NCI-H1092 (cell line): ENCODE data around the gene GNAT3.

Source experiments
- DNase-seq: peaks from one replicate; lab custom pipeline; 2025; lab: John Stamatoyannopoulos, UW

GNAT3 gene

DNA sequence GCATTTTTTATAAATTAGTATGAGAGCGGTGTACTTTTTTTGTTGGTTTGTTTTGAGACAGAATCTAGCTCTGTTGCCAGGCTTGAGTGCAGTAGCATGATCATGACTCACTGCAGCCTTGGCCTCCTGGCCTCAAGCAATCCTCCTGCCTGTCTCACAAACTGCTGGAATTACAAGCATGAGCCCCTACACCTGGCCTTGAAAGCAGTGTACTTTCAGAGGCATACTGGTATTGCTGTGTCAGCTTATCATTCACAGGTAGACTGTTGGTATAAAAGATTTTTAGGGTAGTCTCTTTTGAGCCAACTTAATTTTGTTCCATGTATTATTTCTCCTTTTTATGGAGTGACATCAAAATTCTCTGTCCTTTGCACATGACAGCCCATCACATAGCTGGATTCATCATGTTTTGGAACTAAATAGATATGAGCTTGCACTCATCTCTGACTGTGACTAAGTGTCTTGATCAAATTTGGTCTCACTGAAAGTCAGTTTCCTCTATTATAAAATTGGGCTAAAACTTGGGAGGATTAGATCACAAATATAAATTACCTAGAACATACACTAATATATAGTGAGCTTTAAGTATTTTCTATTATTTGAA lies 12.4 kb downstream of the GNAT3 start:
- no peak for DNase-seq

DNA sequence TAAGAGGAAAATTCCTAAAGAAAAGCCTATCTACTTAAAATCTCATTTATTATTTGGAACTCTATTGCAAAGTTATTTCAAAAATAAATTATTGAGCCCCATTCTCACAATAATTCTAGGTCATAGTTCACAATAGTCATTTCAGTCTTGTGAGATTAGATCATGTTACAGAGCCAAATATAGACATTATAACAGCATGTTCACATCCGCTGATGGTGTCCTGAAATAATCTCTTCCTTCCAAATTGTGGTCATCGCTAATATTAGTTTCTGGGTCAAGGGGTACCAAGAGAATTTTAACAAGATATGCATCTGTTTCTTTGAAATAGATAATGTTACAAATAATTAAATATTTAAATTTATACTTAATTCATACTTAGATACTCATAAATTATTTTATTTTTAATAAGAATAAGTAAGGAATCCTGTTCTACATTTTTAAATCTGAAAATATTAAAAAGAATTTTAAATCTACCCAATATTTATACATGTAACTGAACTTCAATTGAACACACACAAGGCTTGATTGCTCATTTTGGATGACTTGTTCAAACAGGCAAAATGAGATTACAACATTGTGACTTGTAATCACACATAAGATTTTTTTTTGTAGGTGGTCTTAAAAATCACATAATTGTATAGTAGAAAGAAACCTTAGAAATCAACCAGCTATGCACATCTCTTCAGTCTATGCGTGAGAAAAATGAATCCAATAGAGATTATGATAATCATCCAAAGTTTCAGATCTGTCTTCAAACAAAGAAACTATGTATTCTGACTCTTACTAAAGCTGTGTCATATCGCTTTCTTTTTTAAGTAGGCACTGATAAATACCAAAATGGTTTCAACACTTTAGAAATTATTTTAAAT lies 13.1 kb downstream of the GNAT3 start:
- no peak for DNase-seq

DNA sequence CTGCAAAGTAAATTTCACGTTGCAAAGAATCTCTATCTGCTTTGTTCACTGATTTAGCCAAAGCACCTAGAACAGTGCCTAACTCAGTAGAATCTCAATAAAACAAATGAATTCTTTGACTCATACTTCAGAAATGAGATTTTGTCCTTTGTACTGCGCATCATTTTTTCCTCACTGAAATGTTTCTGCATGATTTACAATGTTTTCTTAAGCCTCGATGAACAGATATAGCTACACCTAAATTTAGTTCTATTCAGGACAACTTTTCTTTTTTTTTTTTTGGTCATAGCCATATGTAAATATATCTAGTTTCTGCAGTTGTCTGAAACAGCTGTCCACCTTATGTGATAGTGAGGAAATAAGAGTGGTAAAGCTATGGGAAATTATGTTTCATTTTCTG lies 15.3 kb downstream of the GNAT3 start:
- DNase-seq: no peak

DNA sequence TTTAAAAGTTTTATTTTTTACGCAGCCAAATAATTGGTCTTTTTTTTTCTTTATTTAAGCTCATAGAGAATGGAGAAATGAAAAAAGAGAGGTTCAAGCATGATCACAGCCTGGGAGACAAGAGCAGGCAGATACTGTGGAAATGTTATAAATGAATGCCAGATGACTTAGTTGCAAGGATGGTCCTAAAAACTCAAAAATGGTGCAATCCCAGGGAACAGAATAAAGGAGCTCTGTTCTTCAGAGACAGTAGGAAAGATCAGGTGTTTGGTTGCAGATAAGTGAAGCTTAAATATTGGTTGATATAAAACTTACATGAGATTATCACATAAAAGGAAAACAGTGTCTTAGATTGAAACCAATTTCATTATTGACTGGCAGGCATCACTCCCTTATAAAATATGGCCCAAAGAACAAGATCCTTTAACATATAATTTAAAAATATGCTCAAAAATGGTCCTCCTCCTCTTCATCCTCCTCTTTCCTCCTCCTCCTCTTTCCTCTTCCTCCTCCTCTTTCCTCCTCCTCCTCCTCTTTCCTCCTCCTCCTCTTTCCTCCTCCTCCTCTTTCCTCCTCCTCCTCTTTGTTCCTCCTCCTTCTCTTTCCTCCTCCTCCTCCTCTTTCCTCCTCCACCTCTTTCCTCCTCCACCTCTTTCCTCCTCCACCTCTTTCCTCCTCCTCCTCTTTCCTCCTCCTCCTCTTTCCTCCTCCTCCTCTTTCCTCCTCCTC lies 18.6 kb downstream of the GNAT3 start:
- DNase-seq: no peak

DNA sequence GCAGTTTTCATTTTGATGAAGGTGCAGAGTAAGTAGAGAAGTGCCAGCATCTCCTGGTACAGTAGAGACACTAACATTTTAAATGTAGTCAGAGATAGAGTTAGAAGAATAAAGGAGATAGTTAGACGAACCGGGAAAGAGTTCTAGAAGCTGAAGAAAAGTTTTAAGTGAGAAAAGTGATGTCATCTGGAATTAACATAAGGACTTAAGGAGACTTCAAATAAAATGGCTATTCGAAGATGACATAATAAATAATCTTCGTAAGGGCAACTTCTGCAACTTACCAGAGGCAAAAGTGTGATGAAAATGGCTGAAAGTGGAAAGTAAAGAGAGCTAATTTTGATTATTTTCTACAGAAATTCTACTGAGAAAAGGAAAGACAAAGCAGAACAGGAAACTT lies 20.4 kb downstream of the GNAT3 start:
- DNase-seq: no peak

DNA sequence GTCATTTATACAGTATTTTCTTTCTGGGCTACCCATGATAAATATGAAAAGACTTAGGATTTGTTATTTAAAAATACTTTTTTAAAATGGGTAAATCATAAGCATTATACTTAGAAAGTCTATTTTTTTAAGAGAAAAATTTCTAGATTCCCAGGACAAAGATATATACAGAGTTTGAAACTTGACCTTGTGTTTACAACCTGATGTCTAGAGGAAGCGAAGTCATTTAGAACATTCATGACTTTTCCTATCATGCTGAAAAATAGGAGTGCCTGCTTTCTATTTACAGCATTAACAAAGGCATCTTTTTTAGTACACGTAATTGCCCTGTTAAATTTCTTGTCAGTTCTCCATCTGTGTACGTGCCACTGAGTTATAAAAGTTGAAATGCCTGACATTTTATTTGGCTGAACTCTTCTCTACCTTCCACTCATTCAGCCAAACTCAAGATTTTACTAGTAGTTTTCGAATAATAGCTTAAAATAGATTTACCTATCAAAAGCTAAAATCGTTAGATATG lies 23.0 kb downstream of the GNAT3 start:
- DNase-seq: no peak

DNA sequence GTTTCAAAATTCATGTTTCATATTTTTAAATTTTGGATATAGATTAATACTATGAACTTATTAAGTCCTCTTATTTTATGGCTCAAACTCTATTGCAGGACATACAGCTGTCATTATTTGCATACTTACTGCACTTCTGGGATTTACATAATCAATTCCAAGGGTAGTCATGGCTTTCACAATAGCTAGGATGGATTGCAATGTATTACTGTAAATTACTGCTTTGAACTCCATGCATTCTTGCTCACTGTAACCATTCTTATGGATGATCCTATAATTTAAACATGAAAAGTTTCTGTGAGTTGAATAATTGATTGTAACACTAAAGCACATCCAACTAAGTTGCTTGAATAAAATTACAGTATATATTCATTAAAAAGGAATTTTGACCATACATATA lies 23.5 kb downstream of the GNAT3 start:
- no peak for DNase-seq

DNA sequence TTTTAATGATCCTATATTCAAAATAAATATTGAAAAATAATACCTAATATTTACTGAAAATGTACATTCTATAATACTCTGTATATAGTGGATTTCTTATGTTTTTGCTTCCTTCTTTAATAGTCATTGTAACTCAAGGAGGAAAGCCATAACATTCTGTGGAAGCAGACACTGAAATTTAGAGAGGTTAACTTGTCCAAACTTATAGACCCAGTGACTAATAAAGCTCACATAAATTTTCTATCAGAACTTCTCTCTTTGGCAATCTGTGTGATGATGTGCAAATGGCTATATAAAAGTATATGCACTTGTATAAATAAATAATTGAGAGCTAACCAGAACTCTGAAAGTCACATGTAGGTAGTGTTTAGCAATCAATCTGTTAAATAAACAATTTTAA lies 26.1 kb downstream of the GNAT3 start:
- no peak for DNase-seq

DNA sequence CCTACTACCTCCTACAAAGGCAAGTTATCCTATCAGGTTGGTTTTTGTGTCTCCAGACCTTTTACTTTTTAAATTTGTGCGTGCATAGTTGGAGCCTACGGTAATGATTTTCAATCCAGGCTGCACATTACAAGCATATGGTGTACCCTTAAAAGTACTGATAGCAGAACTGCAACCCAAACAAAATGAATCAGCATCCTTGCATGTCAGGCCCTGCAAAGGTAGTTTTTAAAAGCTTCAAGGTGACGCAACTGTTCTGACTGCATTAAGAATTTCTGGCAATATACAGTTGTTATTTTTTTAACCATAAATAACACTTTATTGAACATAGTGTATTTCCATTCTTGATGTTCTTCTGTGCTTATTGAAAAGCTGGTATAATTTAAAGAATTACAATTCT lies 28.9 kb downstream of the GNAT3 start:
- DNase-seq: no peak

DNA sequence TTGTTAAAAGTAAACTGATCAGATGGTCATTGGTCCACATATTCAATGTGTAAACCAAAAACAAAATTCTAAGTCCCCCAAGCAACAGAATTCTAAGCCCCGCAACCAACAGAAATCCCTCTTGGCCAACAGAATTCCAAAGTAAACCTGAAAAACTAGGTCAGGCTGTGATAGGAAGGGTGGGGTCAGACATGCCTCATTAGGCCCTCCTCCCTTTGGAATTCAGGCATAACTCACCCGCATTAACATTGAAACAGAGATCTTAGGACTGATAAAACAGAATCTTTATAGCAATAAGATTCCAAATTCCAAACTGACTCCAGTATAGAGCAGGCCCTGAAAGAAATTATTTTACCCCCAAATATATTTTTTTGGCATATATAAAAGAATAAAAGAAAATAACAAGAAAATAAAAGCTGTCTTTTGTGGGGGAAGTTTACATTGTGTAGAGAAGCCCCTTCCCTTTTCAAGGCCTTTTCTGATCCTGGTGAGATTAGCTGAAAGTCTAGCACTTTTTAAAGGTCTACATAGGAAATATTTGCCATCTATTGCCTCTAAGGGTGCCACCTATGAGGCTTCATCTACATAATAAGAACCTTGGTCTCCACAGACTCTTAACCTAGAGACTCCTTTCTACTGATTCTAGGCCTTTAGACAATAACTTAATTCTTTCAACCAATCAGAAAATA lies 30.5 kb downstream of the GNAT3 start:
- no peak for DNase-seq

DNA sequence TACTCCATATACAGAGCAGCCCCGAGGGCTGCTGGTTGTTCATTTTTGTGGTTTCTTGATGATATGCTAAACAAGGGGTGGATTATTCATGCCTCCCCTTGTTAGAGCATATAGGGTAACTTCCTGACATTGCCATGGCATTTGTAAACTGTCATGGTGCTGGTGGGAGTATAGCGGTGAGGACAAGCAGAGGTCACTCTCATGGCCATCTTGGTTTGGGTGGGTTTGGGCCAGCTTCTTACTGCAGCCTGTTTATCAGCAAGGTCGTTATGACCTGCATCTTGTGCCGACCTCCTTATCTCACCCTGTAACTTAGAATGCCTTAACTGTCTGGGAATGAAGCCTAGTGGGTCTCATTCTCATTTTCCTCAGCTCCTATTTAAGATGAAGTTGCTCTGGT lies 31.3 kb downstream of the GNAT3 start:
- DNase-seq: no peak

DNA sequence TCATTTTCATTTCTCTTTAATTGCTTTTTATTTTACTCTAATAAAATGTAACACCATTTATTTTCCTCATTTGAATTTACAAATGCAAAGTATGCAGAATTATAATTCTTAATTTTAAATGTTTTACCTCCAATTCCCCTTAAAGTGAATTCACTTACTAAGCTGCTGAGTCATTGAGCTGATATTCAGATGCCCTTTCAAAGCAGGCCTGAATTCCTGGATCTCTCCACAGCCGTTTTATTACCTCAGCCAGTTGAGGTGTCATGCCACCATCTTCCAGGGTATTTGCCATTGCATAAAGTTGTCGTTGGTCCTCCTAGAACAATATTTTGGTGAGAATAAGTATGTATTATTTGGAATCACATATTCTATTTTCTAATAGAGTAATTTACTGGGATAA lies 33.2 kb downstream of the GNAT3 start:
- no peak for DNase-seq

DNA sequence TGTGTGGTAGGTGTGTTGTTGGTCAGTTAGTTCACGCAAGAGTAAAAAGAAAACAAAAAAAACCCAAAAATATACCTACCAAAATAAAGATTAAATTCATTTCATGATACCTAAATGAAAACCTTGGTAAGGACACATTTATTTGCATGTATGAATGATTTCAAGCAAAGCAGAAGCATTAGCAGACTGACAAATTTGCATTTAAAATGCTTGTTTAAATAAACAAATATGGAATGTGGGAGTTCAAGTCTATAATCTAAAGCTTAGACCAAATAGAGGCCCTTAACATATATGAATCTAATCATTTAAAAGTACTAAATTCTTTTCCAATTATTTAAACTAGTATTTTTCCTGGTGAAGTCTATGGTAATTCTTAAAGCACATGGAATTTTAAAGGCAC lies 35.8 kb downstream of the GNAT3 start:
- no peak for DNase-seq

DNA sequence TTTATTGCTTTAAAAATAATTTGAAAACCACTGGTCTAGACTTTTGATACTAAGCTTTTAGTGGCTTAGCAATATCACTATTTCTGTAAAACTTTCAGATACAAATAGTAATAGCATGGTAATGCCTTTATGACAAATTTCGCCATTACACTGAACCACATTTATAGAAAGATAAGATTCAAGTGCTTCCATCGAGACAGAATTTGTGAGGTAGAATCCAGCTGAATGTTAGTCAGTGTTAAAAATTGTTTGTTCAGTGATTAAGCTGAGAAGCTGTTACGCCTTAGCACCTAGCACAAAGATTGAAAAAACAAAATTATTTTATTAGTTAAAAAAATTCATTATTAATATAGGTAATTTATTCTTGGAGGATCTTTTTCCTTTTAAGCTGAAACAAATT lies 36.5 kb downstream of the GNAT3 start:
- DNase-seq: no peak

DNA sequence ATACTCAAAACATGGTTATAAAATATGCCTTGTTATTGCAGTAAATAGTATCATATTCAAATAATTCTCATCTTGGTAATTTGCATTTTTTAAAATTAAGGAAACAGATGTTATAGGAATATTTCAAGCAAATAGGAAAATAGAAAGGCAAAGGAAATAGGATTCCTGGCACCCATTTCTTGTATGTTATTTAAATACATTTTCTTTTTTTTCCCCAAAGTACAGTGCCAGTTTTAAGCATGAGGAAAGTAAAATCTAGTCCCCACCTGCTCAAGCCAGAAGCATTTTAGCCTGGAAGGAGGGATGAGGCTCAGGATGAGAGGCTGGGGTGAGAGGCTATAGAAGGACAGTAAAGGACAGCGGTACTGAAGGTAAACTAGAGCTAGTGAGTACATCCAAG lies 38.1 kb downstream of the GNAT3 start:
- no peak for DNase-seq

DNA sequence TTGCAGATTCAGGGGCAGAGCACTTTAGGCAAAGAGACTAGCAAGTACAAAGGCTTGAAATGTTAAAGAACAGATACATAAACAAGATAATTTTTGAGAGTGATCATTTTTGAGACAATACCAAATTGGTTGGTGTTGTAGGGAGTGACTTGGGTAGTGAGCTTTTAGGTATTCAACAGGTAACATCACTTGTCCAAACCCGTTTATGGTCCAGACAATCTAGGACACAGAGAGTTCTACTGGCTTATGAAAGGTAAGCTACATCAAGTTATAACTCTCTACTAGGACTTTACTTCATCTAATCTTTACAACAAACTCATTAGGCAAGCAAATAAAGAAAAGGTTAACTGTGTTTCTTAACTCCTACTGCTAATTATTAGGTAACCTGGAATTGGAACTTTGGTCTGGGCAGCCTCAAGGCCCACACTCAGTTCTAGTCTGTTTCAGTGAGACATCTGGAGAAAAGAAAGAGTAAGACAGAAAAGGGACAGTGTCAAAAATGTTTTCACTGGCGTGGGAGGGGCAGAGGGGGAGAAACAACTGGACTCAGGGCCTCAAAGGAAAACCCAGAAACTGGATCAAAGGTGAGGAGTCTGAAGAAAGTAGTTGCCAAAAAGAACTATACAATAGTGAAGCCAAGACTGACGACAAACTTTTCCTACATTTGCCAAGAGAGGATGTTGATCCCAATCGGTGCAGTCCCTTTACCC lies 39.2 kb downstream of the GNAT3 start:
- no peak for DNase-seq

DNA sequence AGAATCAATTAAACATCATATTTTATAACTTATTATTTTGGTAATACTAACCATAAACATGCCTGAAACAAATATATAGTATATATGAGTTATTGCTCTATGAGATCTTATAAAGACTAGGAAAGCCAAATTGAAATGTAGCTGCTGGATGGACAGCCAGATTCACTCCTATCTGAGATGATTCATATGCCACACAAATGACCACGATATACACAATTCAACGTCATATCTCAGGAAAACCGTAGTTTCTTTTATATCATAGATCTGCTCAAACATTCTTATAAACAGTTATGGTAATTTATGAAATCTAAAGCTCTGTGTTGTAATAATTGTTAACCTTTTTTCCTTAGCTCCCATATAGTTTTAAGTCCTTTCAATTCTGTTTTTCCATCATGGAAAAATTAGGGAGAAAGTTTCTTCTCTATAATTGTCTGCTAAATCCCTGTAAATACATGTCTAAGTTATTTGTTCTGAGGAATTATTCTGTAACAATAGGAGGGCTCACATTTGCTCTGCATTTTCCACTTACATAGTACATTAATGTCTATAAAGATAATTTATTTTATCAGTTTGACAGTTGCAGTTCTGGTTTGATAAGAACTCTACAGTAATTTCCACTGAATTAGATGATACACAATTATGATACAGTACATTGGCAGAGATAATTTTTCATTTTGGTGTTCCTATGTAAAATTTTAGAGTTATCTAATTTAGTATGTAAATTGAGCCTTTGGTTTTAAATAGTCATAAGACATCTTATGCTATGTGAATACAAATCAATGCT lies 42.7 kb downstream of the GNAT3 start:
- no peak for DNase-seq

DNA sequence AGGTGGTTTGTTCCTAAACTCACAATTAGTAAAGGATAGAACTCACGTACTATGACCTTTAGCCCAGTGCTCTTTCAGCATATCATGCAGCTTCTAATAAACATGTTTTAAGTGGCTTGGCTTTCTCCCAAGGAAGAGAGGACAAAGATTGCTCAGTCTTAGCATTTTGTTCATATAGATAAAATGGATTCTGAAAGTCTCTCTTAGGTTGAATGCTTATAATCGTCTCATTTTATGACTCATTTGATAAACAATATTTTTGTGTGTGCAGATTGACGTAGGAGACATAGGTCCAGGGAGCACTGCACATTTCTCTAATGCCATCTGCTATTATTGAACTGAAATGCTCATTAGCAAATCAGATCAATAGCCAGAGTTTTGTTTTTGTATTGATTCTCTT lies 44.8 kb downstream of the GNAT3 start:
- no peak for DNase-seq

DNA sequence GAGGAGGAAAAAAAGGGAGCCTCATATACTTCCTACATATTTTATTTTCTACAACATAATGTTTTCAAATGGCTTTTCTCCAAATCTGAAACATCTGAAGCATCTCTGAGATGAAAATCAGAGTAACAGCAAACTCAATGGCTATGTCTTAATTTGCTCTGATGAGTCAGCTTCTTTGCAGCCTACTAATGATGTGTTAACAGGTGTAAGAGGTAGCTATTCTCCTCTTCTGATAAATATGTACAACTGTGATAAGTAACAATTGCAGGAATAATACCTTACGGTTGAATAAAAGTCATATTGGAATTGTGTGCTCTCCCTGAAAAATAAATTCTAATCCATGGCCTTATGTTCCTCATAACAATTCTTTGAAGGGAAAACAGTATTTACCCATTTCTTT lies 45.2 kb downstream of the GNAT3 start:
- no peak for DNase-seq

DNA sequence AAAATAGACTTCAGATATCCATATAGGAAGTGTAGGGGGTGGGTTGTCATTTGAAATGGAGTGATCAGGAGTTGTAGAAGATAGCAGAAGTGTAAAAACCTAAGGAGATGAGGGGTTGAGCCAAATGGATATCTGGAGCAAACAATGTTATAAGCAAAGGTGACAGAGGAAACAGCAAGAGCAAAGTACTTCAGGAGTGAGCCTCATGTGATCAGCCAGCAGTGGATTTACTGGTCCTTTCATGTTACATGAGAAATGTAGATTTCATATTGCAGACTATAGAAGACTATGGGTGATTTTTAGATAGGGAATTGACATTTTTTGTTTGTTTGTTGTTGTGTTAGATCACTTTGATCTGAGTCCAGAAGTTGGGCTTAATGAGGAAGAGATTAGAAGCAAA lies 47.7 kb downstream of the GNAT3 start:
- no peak for DNase-seq
